ENCODE measurements around the gene OPN4.
A peak's percentile ranks its signal among the peaks of the same experiment; 100 is the strongest.

OPN4 gene

GRCh38 chr10:86699991-86700840, 45.9 kb downstream of the OPN4 start:
- DNase-seq (ENCODE audit: low read depth) = no peak

DNA sequence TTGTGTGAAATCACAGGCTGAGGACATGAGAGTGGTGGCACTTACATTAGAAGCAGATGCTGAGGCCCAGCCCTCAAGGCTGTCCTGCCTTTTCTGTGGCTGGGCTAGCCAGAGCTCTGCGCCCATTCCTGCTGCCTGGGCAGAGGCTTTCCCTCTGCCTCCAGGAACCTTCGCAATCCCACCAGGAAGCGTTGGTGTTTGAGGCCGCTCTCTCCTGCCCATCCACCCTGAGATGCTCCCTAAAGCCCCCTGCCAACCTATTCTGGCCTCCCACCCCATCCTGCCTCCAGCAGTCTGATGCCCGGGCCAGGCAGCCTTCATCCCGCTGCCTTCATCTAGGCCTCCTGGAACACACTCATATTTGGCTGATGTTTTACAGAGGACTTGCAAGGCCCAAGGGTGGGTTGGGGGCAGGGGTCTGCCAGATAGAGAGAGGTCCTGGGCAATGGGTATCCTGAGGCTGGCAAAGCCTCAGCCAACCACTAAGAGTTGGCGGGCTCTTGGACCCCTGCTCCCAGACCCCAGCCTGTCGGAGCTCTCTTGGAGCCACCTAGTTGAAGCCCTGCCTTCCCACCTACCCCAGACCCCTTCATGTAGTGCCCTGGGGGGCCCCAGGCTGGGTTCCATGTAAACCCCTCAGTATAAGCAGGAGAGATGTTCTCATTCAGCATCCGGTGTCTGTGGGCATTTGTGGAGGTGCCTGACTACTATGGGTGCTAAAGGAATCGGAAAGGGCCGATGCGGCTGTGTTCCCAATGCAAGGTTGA, 46.7 kb downstream of the OPN4 start:
- no peak for DNase-seq (ENCODE audit: low read depth)

- DNase-seq (ENCODE audit: low read depth) = no peak
Observed at GRCh38 chr10:86703176-86703575, 48.8 kb downstream of the OPN4 start.

DNA sequence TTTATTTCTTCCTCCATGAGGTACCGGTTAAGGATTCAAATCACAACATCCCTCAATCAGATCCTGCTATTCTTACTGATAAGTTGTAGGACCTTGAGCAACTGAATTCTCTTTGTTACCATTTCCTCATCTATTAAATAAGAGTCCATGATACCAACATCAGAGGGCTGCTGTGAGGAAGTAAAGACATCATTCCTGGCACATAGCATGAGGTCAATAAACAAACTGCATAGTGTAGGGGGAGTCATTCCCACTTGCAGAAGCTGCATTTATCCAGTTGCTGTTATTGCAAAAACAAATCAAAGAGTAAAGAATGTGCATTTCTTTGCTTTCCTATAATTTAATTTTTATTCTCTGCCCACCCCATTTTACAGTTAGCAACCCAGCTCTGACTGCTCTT, 50.8 kb downstream of the OPN4 start:
- DNase-seq (ENCODE audit: low read depth) = no peak

DNA sequence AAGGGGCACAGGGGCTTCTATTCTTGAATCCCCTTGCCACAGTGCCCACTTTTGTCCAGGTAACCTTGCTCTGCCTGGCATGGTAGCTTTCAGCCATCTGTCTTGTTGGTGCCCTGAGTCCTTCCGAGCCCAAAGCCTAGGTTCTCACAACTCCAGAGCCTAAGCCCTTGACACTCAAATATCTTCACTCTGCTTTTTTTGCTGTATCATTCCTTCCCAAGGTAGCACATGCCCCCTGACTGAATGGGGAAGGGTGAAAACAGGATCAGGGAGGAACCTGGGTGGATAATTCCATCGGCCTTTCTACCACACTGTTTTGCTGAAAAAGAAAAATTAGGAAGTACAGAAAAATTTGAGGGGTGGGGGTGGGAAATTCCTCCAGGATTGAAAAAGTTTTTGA, 51.6 kb downstream of the OPN4 start:
- DNase-seq (ENCODE audit: low read depth) = no peak

DNA sequence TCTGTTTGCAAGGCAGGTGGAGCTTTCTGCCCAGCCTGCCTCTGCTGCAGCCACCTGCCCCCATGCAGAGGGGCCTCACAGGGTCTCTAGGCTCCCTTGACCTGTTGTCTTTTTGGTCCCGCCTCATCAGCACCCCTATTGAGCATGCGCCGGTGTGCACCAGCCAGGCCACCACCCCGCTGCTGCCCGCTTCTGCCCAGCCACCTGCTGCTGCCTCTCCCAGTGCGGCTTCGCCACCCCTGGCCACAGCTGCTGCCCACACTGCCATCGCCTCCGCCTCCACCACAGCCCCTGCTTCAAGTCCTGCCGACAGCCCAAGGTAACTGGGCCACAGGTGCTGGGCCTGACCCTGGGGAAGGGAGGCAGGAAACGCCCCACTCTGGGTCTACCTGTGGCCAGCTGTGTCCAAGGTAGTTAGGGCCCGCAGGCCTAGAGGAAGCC, 52.1 kb downstream of the OPN4 start:
- DNase-seq (ENCODE audit: low read depth) = no peak

- no peak for DNase-seq (ENCODE audit: low read depth)
Observed at GRCh38 chr10:86706977-86707376, 52.6 kb downstream of the OPN4 start.

- DNase-seq (ENCODE audit: low read depth) = no peak
Observed at GRCh38 chr10:86707505-86707904, 53.2 kb downstream of the OPN4 start.

GRCh38 chr10:86708068-86708782, 53.9 kb downstream of the OPN4 start:
- no peak for DNase-seq (ENCODE audit: low read depth)

GRCh38 chr10:86708783-86709380, 54.5 kb downstream of the OPN4 start:
- DNase-seq (ENCODE audit: low read depth) = no peak

DNA sequence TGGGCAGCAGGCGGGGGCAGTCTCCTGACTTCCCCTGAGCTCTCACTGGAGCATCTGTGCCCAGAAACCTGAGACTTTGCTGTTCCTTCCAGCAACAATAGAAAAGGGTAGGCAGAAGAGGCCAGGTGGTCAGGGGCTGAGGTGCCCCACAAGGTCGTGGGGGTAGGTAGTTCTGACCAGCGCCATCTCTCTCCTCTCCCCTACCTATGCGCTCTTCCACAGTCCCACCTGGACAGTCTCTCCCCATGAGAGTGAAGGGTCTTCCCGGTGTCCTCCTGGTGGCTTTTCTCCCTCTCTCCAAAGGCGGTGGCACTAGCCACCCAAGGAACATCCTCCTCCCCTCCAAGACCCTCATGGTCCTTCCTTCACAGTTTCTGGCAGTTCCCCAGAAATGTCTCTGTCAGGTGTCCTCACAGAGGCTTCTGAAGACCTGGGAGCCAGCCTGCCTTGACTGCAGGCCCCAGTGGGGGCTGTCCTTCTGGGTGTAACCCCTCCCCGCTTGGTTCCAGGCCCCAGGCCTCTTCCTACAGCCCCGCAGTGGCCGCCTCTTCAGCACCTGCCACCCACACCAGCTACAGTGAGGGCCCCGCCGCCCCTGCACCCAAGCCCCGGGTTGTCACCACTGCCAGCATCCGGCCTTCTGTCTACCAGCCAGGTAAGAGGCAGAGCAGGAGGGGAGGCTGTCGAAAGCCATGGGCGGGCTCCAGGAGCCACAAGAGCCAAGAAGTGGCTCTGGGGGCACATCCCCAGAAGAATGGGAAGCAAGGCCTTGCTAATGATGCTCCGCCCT, 55.2 kb downstream of the OPN4 start:
- DNase-seq (ENCODE audit: low read depth) = no peak

- DNase-seq (ENCODE audit: low read depth) = peak; percentile 55
Observed at GRCh38 chr10:86710987-86711512, 56.7 kb downstream of the OPN4 start.

DNA sequence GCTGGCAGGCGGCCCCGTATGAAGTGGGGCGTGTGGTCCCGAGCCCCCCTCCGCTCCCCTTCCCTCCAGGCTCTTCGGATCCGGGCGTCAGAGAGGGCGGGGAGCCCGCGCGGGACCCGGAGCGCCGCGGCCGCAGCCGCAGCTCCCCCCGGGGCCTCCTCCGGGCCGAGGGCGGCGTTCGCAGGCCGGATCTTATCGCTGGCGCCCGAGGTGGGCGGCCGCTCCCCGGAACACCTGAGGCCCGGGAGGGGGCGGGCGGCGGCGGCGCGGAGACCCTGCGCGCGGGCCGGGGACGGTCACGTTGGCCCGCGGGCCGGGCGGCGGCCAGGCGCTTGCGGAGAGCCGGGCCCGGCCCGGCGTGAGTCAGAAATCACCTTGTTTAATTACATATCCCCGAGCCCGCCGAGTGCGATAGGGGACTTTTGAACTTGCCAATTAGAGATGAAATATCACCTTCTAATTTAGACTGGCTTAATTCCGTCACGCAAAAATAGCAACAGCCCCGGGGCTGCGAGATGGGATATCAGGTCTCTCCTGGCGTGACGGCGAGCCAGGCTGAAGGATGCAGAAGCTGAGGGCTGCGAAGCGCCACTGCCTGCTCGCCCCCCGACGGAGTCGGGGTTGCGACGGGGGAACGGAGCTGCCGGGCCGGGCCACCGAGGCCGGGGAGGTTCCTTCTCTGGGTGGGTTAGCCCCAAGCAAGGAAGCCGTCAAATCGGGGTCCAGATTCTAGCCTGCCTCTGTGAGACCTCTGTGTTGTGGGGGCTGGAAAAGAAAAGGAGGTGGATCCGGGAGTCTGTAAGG, 57.4 kb downstream of the OPN4 start:
- DNase-seq (ENCODE audit: low read depth) = no peak

DNA sequence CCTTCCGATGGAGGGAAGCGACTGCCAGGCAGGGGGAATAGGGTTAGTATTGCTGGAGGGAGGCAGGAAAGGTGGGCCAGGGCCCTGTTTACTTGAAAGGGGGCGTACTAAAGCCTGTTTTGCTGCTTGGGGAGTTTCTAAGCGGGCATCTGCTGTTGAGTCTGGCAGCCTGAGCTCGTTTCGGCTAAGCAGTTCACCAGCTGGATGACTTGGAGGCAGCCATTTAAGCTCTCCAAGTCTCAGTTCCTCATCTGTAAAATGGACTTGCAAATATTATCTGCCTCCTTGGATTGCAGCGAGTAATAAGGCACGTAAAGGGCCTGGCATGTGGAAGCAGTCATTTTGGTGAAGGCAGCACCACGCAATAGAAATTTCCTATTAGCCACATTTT, 58.0 kb downstream of the OPN4 start:
- DNase-seq (ENCODE audit: low read depth) = no peak

- DNase-seq (ENCODE audit: low read depth) = no peak
Observed at GRCh38 chr10:86715156-86715795, 60.9 kb downstream of the OPN4 start.

DNA sequence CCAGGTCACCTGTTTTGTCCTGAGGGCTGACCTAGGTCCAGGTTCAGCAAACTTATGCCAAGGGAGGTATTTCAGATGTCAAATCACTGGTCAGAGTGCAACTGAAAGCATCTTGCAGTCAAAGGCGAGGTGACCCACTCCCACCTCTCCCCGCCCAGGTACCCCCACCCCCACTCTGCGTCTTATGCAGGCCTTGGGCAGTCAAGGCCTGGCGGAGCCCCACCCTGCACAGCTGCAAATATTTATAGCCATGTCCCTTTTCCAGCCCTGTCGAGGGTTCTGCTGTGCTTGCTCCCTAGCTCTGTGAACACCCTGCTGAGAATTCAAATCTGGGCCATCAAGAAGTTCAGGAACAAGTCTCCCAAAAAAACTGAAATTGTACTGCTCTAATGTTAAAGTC, 61.5 kb downstream of the OPN4 start:
- no peak for DNase-seq (ENCODE audit: low read depth)

Measured in stimulated activated CD8-positive, alpha-beta memory T cell treated with anti-CD3 and anti-CD28 coated beads, Interleukin-15, amount 100 ng/mL, for 1 hour (primary cell).